Measurements from ENCODE around the gene SMAD6.
"Not testable (repeated sequence)": the region's sequence is repeated elsewhere in the genome, so short reads cannot be mapped to it uniquely, and the experiment has no call there.

SMAD6 gene

GRCh38 chr15:66828817-66829541, 126.9 kb downstream of the SMAD6 start:
- DNase-seq, result not testable (repeated sequence)

- DNase-seq, result no peak
These were observed 127.6 kb downstream of the SMAD6 start for GRCh38 chr15:66829551-66830121.

- no peak for DNase-seq
These were observed 128.3 kb downstream of the SMAD6 start for GRCh38 chr15:66830358-66830757.

GRCh38 chr15:66830823-66831222, 128.8 kb downstream of the SMAD6 start:
- no peak for DNase-seq

GRCh38 chr15:66831289-66831688, 129.3 kb downstream of the SMAD6 start:
- no peak for DNase-seq

GRCh38 chr15:66831801-66832390, 129.9 kb downstream of the SMAD6 start:
- DNase-seq, result no peak

All from activated CD4-positive, alpha-beta T cell treated with anti-CD3 and anti-CD28 coated beads for 1 hour (primary cell).